WTC11 (cell line): ENCODE results near the gene NOP56. TPM values are rescaled to one million over a fixed set of nuclear protein-coding genes. Genes with fewer than 3 reads are reported as not detected.
A peak's percentile ranks its signal among the peaks of the same experiment; 100 is the strongest.

Experiments
- ATAC-seq: fragments of 200-7000 bp; cut with Tn5 transposase; 2 replicates; pipeline ENCODE4 v1.10.0; 2021; ENCODE audit warnings: mild to moderate bottlenecking, moderate library complexity
- CTCF ChIA-PET: fragments of 300-600 bp; sonication (Branson Sonifier 250); formaldehyde crosslinking; loops from one replicate; lab custom pipeline; 2021; ENCODE audit warnings: antibody characterized with exemption; lab: Charles Lee
- POLR2A ChIA-PET: fragments of 350-600 bp; sonication (Branson Sonifier 250); formaldehyde crosslinking; loops from one replicate; lab custom pipeline; 2021; ENCODE audit warnings: antibody characterized with exemption; lab: Charles Lee
- DNase-seq: peaks from one replicate; pipeline ENCODE4 v3.0.0; 2021; ENCODE audit warnings: low spot score
- H3K27ac Mint-ChIP-seq: 2 replicates; pipeline ENCODE4 v1.8.0; 2021; ENCODE audit warnings: mixed read lengths
- H3K27me3 Mint-ChIP-seq: 2 replicates; pipeline ENCODE4 v1.8.0; 2021; ENCODE audit warnings: low read depth, mild to moderate bottlenecking, moderate library complexity, mixed read lengths
- H3K36me3 Mint-ChIP-seq: 2 replicates; pipeline ENCODE4 v1.8.0; 2021; ENCODE audit warnings: mixed read lengths
- H3K4me1 Mint-ChIP-seq: 2 replicates; pipeline ENCODE4 v1.8.0; 2022; ENCODE audit warnings: mixed read lengths
- H3K4me3 Mint-ChIP-seq: 2 replicates; pipeline ENCODE4 v1.8.0; 2021; ENCODE audit warnings: mild to moderate bottlenecking, moderate library complexity, mixed read lengths
- H3K9me3 Mint-ChIP-seq: 2 replicates; pipeline ENCODE4 v1.8.0; 2021; ENCODE audit warnings: mixed read lengths
- ATF3 ChIP-seq: sonication (generic); formaldehyde crosslinking; conservative IDR thresholded peaks from 2 replicates; pipeline ENCODE4 v1.8.1; 2022; ENCODE audit warnings: mild to moderate bottlenecking, missing genetic modification reagents
- CBFB ChIP-seq: sonication (generic); formaldehyde crosslinking; IDR thresholded peaks from 2 replicates; pipeline ENCODE4 v1.8.1; 2022; ENCODE audit warnings: mild to moderate bottlenecking, low read depth, missing genetic modification reagents
- CREB1 ChIP-seq: sonication (generic); formaldehyde crosslinking; IDR thresholded peaks from 2 replicates; pipeline ENCODE4 v1.8.0; 2023; ENCODE audit warnings: mild to moderate bottlenecking, missing genetic modification reagents
- ELF4 ChIP-seq: sonication (generic); formaldehyde crosslinking; IDR thresholded peaks from 2 replicates; pipeline ENCODE4 v1.8.1; 2022; ENCODE audit warnings: low read depth, mild to moderate bottlenecking, moderate library complexity, missing genetic modification reagents
- EMX1 ChIP-seq: fragments of 250-450 bp; sonication (Bioruptor Pico); IDR thresholded peaks from 2 replicates; pipeline ENCODE4 v1.8.0; 2021; ENCODE audit warnings: mild to moderate bottlenecking
- ETV6 ChIP-seq: sonication (generic); formaldehyde crosslinking; IDR thresholded peaks from 2 replicates; pipeline ENCODE4 v1.8.1; 2022; ENCODE audit warnings: mild to moderate bottlenecking, missing genetic modification reagents
- FOXP1 ChIP-seq: sonication (generic); formaldehyde crosslinking; IDR thresholded peaks from 2 replicates; pipeline ENCODE4 v1.8.0; 2022; ENCODE audit warnings: missing genetic modification reagents, mild to moderate bottlenecking, moderate library complexity, borderline replicate concordance
- GABPB1 ChIP-seq: sonication (generic); formaldehyde crosslinking; IDR thresholded peaks from 2 replicates; pipeline ENCODE4 v1.8.1; 2023; ENCODE audit warnings: mild to moderate bottlenecking, missing genetic modification reagents
- GRHL2 ChIP-seq: fragments of 250-450 bp; sonication (Bioruptor Pico); IDR thresholded peaks from 2 replicates; pipeline ENCODE4 v1.8.0; 2022; ENCODE audit warnings: mild to moderate bottlenecking, moderate library complexity; ENCODE audit not compliant: insufficient replicate concordance, severe bottlenecking
- HMGA2 ChIP-seq: fragments of 250-450 bp; sonication (Bioruptor Pico); IDR thresholded peaks from 2 replicates; pipeline ENCODE4 v1.4.0; 2021; ENCODE audit warnings: mild to moderate bottlenecking, moderate library complexity
- MYBL2 ChIP-seq: sonication (generic); formaldehyde crosslinking; IDR thresholded peaks from 2 replicates; pipeline ENCODE4 v1.8.1; 2023; ENCODE audit warnings: mild to moderate bottlenecking, moderate library complexity, missing genetic modification reagents
- NFE2L1 ChIP-seq: sonication (generic); formaldehyde crosslinking; IDR thresholded peaks from 2 replicates; pipeline ENCODE4 v1.8.1; 2023; ENCODE audit warnings: missing genetic modification reagents
- NR2C2 ChIP-seq: sonication (generic); formaldehyde crosslinking; IDR thresholded peaks from 2 replicates; pipeline ENCODE4 v1.8.0; 2022; ENCODE audit warnings: mild to moderate bottlenecking, missing genetic modification reagents
- NR3C1 ChIP-seq: sonication (generic); formaldehyde crosslinking; conservative IDR thresholded peaks from 2 replicates; pipeline ENCODE4 v1.8.1; 2023; ENCODE audit warnings: low read depth, mild to moderate bottlenecking, missing genetic modification reagents
- TCF7 ChIP-seq: sonication (generic); formaldehyde crosslinking; IDR thresholded peaks from 2 replicates; pipeline ENCODE4 v1.8.0; 2022; ENCODE audit warnings: mild to moderate bottlenecking, low read depth, missing genetic modification reagents, moderate library complexity
- TEAD1 ChIP-seq: sonication (generic); formaldehyde crosslinking; IDR thresholded peaks from 2 replicates; pipeline ENCODE4 v1.8.0; 2022; ENCODE audit warnings: mild to moderate bottlenecking, missing genetic modification reagents
- TP53 ChIP-seq: sonication (generic); formaldehyde crosslinking; IDR thresholded peaks from 2 replicates; pipeline ENCODE4 v1.8.1; 2023; ENCODE audit warnings: mild to moderate bottlenecking, missing genetic modification reagents
- ZBTB21 ChIP-seq: sonication (generic); formaldehyde crosslinking; IDR thresholded peaks from 2 replicates; pipeline ENCODE4 v1.8.1; 2023; ENCODE audit warnings: mild to moderate bottlenecking, missing genetic modification reagents, borderline replicate concordance
- ZNF138 ChIP-seq: sonication (generic); formaldehyde crosslinking; conservative IDR thresholded peaks from 2 replicates; pipeline ENCODE4 v1.8.1; 2022; ENCODE audit warnings: mild to moderate bottlenecking, moderate library complexity, missing genetic modification reagents
- ZNF317 ChIP-seq: sonication (generic); formaldehyde crosslinking; IDR thresholded peaks from 2 replicates; pipeline ENCODE4 v1.8.1; 2023; ENCODE audit warnings: low read depth, mild to moderate bottlenecking, moderate library complexity, missing genetic modification reagents, borderline replicate concordance
- ZNF416 ChIP-seq: fragments of 250-450 bp; sonication (Bioruptor Pico); IDR thresholded peaks from 2 replicates; pipeline ENCODE4 v1.9.0; 2021; ENCODE audit warnings: mild to moderate bottlenecking, inconsistent platforms
- total RNA-seq: library from RNA; stranded (reverse); gene quantifications from 3 replicates; pipeline ENCODE4 v1.2.3, GENCODE V29; 2021
- TF ChIP-seq, protein P1 (sequence below): sonication (generic); formaldehyde crosslinking; IDR thresholded peaks from 2 replicates; pipeline ENCODE4 v1.8.0; 2022; ENCODE audit warnings: mild to moderate bottlenecking, missing genetic modification reagents
- TF ChIP-seq, protein P2 (sequence below): fragments of 250-450 bp; sonication (Bioruptor Pico); conservative IDR thresholded peaks from 2 replicates; pipeline ENCODE4 v1.9.0; 2021; ENCODE audit warnings: mild to moderate bottlenecking
- TF ChIP-seq, protein P3 (sequence below): fragments of 250-450 bp; sonication (Bioruptor Pico); IDR thresholded peaks from 2 replicates; pipeline ENCODE4 v1.9.0; 2021; ENCODE audit warnings: mild to moderate bottlenecking
- TF ChIP-seq, protein P4 (sequence below): fragments of 250-450 bp; sonication (Bioruptor Pico); IDR thresholded peaks from 2 replicates; pipeline ENCODE4 v2.1.2; 2022; ENCODE audit warnings: mild to moderate bottlenecking, moderate library complexity
- TF ChIP-seq, protein P5 (sequence below): sonication (generic); formaldehyde crosslinking; IDR thresholded peaks from 2 replicates; pipeline ENCODE4 v1.8.0; 2022; ENCODE audit warnings: mild to moderate bottlenecking, missing genetic modification reagents
- TF ChIP-seq, protein P6 (sequence below): sonication (generic); formaldehyde crosslinking; IDR thresholded peaks from 2 replicates; pipeline ENCODE4 v1.8.1; 2023; ENCODE audit warnings: mild to moderate bottlenecking, moderate library complexity, missing genetic modification reagents

NOP56 gene
- total RNA-seq, 1 experiment from 2014 or later, result 634 TPM

DNA sequence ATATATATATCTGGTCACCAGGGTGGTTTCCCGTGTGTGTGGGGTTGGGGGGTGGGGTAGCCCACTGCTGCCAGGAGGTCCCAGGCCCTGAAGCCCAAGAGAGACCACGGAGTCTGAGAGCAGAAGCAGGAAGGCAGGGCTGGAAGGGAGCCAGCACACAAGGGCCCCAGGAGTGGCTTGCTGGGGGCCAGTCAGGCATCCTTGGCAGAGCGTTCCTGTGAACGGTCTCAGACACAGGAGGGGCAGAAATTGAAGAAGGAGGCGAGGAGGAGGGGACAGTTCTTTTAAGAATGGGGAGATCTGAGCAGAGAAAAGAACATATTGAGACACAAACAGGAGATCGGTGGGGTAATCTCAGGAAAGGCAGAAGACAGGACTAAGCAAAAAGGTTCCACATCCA lies 38.3 kb downstream of the NOP56 start (continued):
- TF ChIP-seq NR2C2 (CRISPR knock-in tag) (no peak), NFE2L1 (no peak), GABPB1 (CRISPR knock-in tag) (no peak), ZNF416 (CRISPR knock-in tag) (no peak)

GRCh38 chr20:2691127-2691526 lies 38.7 kb downstream of the NOP56 start:
- no peak overlapping the region for H3K27ac Mint-ChIP-seq
- DNase-seq, result no peak
- H3K36me3 Mint-ChIP-seq, result peaks cover 5% of the 10 kb centered on the region

DNA sequence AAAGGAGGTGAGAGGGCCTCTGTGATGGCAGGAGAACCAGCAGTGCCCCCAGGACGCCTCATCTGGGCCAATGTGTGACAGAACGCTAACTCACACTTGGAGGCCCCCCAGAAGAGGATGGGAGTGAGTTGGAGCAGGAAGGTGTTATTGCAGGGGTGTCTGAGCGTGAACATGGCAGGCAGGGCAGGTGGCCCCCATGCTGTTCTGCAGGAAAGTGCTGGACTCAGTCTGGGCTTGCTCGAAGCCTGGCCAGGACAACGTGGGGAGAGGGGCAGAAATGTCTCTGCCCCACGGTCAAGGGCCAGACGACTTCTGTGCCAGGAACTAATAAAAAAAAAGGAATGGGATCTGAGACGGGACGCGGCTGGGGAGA lies 39.2 kb downstream of the NOP56 start:
- H3K27me3 Mint-ChIP-seq, result peaks cover 88% of the 10 kb centered on the region
- peak overlapping the region; percentile 85 for H3K4me3 Mint-ChIP-seq
- H3K4me1 Mint-ChIP-seq, result peaks cover 32% of the 10 kb centered on the region
- POLR2A ChIA-PET, result no interaction called here
- H3K27ac Mint-ChIP-seq, result no peak overlapping the region
- DNase-seq (no peak), ATAC-seq (no peak)
- H3K36me3 Mint-ChIP-seq, result peaks cover 5% of the 10 kb centered on the region
- H3K9me3 Mint-ChIP-seq, result no peaks in the 10 kb centered on the region
- CTCF ChIA-PET, result interaction anchor here (1.5 to 2.8 kb wide), 2 partner anchors 10 to 61 kb away, joined by 4 to 14 read pairs; no protein-coding TSS in a partner anchor
- no peak for TF ChIP-seq CREB1
- TF ChIP-seq, protein P1, sequence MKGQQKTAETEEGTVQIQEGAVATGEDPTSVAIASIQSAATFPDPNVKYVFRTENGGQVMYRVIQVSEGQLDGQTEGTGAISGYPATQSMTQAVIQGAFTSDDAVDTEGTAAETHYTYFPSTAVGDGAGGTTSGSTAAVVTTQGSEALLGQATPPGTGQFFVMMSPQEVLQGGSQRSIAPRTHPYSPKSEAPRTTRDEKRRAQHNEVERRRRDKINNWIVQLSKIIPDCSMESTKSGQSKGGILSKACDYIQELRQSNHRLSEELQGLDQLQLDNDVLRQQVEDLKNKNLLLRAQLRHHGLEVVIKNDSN (CRISPR knock-in tag), result no peak
- TF ChIP-seq ZBTB21, result no peak
- no peak for TF ChIP-seq ELF4
- TF ChIP-seq HMGA2 (CRISPR knock-in tag), result no peak
- no peak for TF ChIP-seq MYBL2 (CRISPR knock-in tag)
- TF ChIP-seq, protein P2, sequence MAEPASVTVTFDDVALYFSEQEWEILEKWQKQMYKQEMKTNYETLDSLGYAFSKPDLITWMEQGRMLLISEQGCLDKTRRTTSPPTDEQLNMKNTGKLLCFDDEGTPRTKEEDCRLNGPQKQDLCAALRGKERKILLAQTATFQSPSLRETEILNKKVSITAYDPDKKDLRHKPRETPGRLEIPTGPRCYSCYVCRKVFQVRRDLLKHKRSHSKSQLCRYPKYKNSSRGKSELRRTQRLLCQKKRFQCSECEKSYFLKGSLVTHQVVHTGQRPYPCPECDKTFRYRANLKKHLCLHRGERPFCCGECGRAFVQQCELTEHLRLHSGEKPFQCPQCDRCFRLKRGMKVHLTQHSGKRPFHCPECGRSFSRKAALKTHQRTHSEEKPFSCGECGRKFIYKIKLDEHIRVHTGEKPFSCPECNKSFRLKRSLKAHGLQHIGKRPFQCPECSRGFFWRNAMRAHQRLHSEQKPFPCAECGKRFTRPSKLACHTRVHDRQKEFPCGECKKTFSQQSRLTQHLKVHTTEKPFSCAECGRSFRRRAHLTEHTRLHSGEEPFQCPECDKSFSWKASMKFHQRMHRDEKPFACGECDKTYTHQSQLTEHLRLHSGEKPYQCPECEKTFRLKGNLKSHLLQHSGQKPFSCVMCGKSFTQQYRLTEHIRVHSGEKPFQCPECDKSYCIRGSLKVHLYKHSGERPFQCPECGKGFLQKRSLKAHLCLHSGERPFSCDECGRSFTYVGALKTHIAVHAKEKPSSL, result no peak
- TF ChIP-seq FOXP1 (CRISPR knock-in tag), result no peak
- TF ChIP-seq, protein P3, sequence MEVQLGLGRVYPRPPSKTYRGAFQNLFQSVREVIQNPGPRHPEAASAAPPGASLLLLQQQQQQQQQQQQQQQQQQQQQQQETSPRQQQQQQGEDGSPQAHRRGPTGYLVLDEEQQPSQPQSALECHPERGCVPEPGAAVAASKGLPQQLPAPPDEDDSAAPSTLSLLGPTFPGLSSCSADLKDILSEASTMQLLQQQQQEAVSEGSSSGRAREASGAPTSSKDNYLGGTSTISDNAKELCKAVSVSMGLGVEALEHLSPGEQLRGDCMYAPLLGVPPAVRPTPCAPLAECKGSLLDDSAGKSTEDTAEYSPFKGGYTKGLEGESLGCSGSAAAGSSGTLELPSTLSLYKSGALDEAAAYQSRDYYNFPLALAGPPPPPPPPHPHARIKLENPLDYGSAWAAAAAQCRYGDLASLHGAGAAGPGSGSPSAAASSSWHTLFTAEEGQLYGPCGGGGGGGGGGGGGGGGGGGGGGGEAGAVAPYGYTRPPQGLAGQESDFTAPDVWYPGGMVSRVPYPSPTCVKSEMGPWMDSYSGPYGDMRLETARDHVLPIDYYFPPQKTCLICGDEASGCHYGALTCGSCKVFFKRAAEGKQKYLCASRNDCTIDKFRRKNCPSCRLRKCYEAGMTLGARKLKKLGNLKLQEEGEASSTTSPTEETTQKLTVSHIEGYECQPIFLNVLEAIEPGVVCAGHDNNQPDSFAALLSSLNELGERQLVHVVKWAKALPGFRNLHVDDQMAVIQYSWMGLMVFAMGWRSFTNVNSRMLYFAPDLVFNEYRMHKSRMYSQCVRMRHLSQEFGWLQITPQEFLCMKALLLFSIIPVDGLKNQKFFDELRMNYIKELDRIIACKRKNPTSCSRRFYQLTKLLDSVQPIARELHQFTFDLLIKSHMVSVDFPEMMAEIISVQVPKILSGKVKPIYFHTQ, result no peak
- TF ChIP-seq EMX1 (CRISPR knock-in tag), result no peak
- TF ChIP-seq CBFB, result no peak

More at GRCh38 chr20:2691127-2691526, 38.7 kb downstream of the NOP56 start:
- ATAC-seq, result no peak
- ChIA-PET CTCF (no interaction called here), POLR2A (no interaction called here)
- H3K9me3 Mint-ChIP-seq, result no peaks in the 10 kb centered on the region
- peaks cover 88% of the 10 kb centered on the region for H3K27me3 Mint-ChIP-seq
- peaks cover 32% of the 10 kb centered on the region for H3K4me1 Mint-ChIP-seq
- TF ChIP-seq, protein P4, sequence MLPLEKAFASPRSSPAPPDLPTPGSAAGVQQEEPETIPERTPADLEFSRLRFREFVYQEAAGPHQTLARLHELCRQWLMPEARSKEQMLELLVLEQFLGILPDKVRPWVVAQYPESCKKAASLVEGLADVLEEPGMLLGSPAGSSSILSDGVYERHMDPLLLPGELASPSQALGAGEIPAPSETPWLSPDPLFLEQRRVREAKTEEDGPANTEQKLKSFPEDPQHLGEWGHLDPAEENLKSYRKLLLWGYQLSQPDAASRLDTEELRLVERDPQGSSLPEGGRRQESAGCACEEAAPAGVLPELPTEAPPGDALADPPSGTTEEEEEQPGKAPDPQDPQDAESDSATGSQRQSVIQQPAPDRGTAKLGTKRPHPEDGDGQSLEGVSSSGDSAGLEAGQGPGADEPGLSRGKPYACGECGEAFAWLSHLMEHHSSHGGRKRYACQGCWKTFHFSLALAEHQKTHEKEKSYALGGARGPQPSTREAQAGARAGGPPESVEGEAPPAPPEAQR (CRISPR knock-in tag), result no peak
- TF ChIP-seq TEAD1 (CRISPR knock-in tag), result no peak
- TF ChIP-seq TP53 (CRISPR knock-in tag), result no peak
- no peak for TF ChIP-seq ZNF317
- no peak for TF ChIP-seq ATF3 (CRISPR knock-in tag)
- TF ChIP-seq, protein P5, sequence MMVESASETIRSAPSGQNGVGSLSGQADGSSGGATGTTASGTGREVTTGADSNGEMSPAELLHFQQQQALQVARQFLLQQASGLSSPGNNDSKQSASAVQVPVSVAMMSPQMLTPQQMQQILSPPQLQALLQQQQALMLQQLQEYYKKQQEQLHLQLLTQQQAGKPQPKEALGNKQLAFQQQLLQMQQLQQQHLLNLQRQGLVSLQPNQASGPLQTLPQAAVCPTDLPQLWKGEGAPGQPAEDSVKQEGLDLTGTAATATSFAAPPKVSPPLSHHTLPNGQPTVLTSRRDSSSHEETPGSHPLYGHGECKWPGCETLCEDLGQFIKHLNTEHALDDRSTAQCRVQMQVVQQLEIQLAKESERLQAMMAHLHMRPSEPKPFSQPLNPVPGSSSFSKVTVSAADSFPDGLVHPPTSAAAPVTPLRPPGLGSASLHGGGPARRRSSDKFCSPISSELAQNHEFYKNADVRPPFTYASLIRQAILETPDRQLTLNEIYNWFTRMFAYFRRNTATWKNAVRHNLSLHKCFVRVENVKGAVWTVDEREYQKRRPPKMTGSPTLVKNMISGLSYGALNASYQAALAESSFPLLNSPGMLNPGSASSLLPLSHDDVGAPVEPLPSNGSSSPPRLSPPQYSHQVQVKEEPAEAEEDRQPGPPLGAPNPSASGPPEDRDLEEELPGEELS (CRISPR knock-in tag), result no peak
- no peak for TF ChIP-seq ETV6 (CRISPR knock-in tag)
- no peak for TF ChIP-seq NR3C1 (CRISPR knock-in tag)
- TF ChIP-seq TCF7 (CRISPR knock-in tag), result no peak
- TF ChIP-seq, protein P6, sequence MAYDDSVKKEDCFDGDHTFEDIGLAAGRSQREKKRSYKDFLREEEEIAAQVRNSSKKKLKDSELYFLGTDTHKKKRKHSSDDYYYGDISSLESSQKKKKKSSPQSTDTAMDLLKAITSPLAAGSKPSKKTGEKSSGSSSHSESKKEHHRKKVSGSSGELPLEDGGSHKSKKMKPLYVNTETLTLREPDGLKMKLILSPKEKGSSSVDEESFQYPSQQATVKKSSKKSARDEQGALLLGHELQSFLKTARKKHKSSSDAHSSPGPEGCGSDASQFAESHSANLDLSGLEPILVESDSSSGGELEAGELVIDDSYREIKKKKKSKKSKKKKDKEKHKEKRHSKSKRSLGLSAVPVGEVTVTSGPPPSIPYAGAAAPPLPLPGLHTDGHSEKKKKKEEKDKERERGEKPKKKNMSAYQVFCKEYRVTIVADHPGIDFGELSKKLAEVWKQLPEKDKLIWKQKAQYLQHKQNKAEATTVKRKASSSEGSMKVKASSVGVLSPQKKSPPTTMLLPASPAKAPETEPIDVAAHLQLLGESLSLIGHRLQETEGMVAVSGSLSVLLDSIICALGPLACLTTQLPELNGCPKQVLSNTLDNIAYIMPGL (CRISPR knock-in tag), result no peak
- TF ChIP-seq GRHL2 (CRISPR knock-in tag), result no peak
- TF ChIP-seq ZNF138 (CRISPR knock-in tag), result no peak
- peak overlapping the region; percentile 85 for H3K4me3 Mint-ChIP-seq
